ENCODE data around the gene REXO1.
A peak's percentile ranks its signal among the peaks of the same experiment; 100 is the strongest.

Gene REXO1

GRCh38 chr19:1852581-1853128 lies 4.4 kb upstream of the REXO1 start:
- TF ChIP-seq CTCF (conservative IDR thresholded peaks at IDR 0.05; ENCODE audit: low read length) (no peak), EZH2phosphoT487 (IDR thresholded peaks at IDR 0.05; ENCODE audit: borderline replicate concordance) (no peak)
- H3K9me3 ChIP-seq (ENCODE audit: insufficient read depth, low read depth, low read length): no peaks in the 10 kb centered on the region
- peak overlapping the region; percentile 75 for H3K9ac ChIP-seq (ENCODE audit: low read depth, low read length, poor library complexity, severe bottlenecking)
- H3K79me2 ChIP-seq (ENCODE audit: insufficient read depth, low read length): peaks cover 49% of the 10 kb centered on the region
- H3F3A ChIP-seq (ENCODE audit: low read depth): no peaks in the 10 kb centered on the region
- H3K27me3 ChIP-seq (ENCODE audit: insufficient read depth, low read length, poor library complexity, severe bottlenecking): peaks cover 4% of the 10 kb centered on the region
- no peaks in the 10 kb centered on the region for H3K9me2 ChIP-seq (replicated peaks; ENCODE audit: low read depth, low read length)
- no peak overlapping the region for H2AFZ ChIP-seq (ENCODE audit: low read length)
- H3K4me3 ChIP-seq (ENCODE audit: low read length, poor library complexity, severe bottlenecking): no peak overlapping the region
- peaks cover 30% of the 10 kb centered on the region for H4K20me1 ChIP-seq (ENCODE audit: insufficient read depth, low read length, poor library complexity, severe bottlenecking)
- peaks cover 23% of the 10 kb centered on the region for H3K4me1 ChIP-seq (ENCODE audit: insufficient read depth, low read length, poor library complexity, severe bottlenecking)
- H3K4me2 ChIP-seq (ENCODE audit: low read depth, low read length, poor library complexity, severe bottlenecking): no peak overlapping the region
- H3K36me3 ChIP-seq (ENCODE audit: insufficient read depth, low read length): no peaks in the 10 kb centered on the region

DNA sequence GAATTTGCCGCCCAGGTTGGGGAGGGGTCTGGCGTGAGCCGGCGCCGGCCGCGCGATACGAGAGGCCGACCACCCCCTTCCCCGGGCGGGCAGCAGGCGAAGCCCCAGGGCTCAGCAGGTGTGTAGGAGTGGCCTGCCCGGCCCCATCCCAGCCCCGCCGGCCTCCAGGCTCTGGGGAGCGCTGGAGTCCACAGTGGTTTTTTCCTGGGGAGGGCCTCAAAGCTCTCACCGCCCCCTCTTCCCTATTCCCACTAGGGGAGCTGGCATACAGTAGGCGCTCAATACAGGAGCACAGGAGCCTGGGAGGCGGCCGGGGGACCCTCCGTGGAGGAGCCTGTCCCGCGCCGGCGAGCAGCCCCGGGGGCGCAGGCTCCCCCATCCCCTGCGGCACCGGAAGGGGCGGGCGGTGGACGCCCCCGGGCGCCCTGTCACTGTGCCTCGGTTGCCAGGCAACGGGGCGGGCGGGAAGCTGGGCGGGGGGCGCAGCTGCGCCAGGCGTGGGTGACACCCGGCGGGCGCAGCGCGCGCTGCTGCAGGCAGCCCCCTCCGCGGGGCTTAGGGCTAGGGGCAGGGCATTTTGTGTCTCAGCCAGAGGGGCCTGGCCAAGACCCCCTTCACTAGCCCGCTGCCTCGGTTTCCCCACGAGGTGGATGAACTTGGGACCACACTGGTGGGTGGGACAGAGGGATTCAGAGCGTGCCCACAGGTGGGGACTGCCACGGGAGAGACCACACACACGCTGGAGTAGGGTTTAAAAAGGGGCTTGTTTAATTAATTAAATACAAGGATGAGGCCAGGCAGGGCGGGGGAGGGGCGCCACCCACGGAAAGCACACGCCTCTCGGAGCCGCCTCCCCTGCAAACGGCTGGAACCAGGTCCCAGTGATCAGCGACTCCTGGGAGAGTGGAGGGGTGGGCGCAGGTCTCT lies 3.6 kb upstream of the REXO1 start:
- no peak overlapping the region for H2AFZ ChIP-seq (ENCODE audit: low read length)
- no peaks in the 10 kb centered on the region for H3F3A ChIP-seq (ENCODE audit: low read depth)
- peaks cover 49% of the 10 kb centered on the region for H3K79me2 ChIP-seq (ENCODE audit: insufficient read depth, low read length)
- peaks cover 30% of the 10 kb centered on the region for H4K20me1 ChIP-seq (ENCODE audit: insufficient read depth, low read length, poor library complexity, severe bottlenecking)
- TF ChIP-seq EZH2phosphoT487 (IDR thresholded peaks at IDR 0.05; ENCODE audit: borderline replicate concordance) (no peak), CTCF (conservative IDR thresholded peaks at IDR 0.05; ENCODE audit: low read length) (no peak)
- no peaks in the 10 kb centered on the region for H3K9me3 ChIP-seq (ENCODE audit: insufficient read depth, low read depth, low read length)
- H3K36me3 ChIP-seq (ENCODE audit: insufficient read depth, low read length): no peaks in the 10 kb centered on the region
- no peaks in the 10 kb centered on the region for H3K9me2 ChIP-seq (replicated peaks; ENCODE audit: low read depth, low read length)
- H3K4me2 ChIP-seq (ENCODE audit: low read depth, low read length, poor library complexity, severe bottlenecking): no peak overlapping the region
- no peak overlapping the region for H3K4me3 ChIP-seq (ENCODE audit: low read length, poor library complexity, severe bottlenecking)
- H3K27me3 ChIP-seq (ENCODE audit: insufficient read depth, low read length, poor library complexity, severe bottlenecking): peaks cover 4% of the 10 kb centered on the region
- peaks cover 30% of the 10 kb centered on the region for H3K4me1 ChIP-seq (ENCODE audit: insufficient read depth, low read length, poor library complexity, severe bottlenecking)
- H3K9ac ChIP-seq (ENCODE audit: low read depth, low read length, poor library complexity, severe bottlenecking): no peak overlapping the region

DNA sequence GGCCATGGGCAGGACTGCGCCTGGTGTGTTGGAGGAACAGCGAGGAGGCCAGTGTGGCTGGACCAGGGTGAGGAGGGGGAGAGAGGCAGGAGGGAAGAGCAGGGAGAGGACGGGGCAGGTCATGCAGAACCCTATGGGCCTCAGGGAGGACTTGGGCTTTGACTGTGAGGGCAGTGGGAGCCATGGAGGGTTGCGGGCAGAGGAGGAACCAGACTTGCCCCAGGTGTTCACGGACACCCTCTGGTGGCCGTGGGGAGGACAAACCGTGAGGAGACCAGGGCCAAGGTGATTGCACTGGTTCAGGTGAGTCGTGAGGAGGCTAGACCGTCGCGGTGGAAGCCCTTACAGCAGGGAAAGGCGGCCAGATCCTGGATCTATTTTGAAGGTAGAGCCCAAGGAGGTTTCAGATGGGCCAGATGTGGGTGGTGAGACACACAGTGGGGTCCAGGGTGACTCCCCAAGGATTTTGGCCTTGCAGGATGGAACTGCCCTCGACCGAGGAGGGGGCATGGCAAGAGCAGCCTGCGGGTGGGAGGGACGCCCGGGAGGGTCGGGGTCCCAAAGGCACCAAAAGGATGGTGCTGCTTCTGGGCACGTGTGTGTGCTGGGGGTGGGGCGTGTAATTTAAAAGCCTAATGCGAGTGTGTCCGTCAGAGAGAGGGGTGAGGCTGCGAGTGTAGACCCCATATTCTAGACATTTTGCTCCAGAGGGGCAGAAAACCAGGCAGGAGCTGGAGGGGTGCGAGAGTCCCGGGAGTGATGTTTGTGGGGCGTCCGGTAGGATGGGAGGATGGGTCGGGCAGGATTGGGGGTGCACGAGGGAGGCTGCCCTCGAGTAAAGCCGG lies 2.7 kb upstream of the REXO1 start:
- Histone ChIP-seq H3K79me2 (ENCODE audit: insufficient read depth, low read length) (peaks cover 51% of the 10 kb centered on the region), H3K9ac (ENCODE audit: low read depth, low read length, poor library complexity, severe bottlenecking) (no peak overlapping the region), H3K36me3 (ENCODE audit: insufficient read depth, low read length) (no peaks in the 10 kb centered on the region), H3K4me3 (ENCODE audit: low read length, poor library complexity, severe bottlenecking) (no peak overlapping the region), H3K4me1 (ENCODE audit: insufficient read depth, low read length, poor library complexity, severe bottlenecking) (peaks cover 38% of the 10 kb centered on the region), H3K4me2 (ENCODE audit: low read depth, low read length, poor library complexity, severe bottlenecking) (no peak overlapping the region), H2AFZ (ENCODE audit: low read length) (no peak overlapping the region), H3K9me2 (replicated peaks; ENCODE audit: low read depth, low read length) (no peaks in the 10 kb centered on the region), H3F3A (ENCODE audit: low read depth) (no peaks in the 10 kb centered on the region), H3K27me3 (ENCODE audit: insufficient read depth, low read length, poor library complexity, severe bottlenecking) (peaks cover 4% of the 10 kb centered on the region), H3K9me3 (ENCODE audit: insufficient read depth, low read depth, low read length) (no peaks in the 10 kb centered on the region), H4K20me1 (ENCODE audit: insufficient read depth, low read length, poor library complexity, severe bottlenecking) (peaks cover 39% of the 10 kb centered on the region)
- peak; percentile 20; the same call in 1 of the 2 replicates for TF ChIP-seq CTCF (conservative IDR thresholded peaks at IDR 0.05; ENCODE audit: low read length)
- no peak for TF ChIP-seq EZH2phosphoT487 (IDR thresholded peaks at IDR 0.05; ENCODE audit: borderline replicate concordance)
